Gastrocnemius medialis (tissue), 4 donors: ENCODE results near the gene ALDH1A3. TPM values are rescaled to one million over a fixed set of nuclear protein-coding genes. Genes with fewer than 3 reads are reported as not detected.

Experiments used
- ATAC-seq, 2 donors: fragments of 150-250 bp; one replicate each; pipeline ENCODE4 v1.9.1; 2016
- DNase-seq, 2 donors: peaks; one replicate each; pipeline ENCODE4 v3.0.0-alpha.2; 2019
- H3K27ac ChIP-seq, 4 donors: fragments of 200-600 bp; sonication (generic); 1 replicate in 1 of 4; 2 replicates in 3 of 4; pipeline ENCODE4 v1.5.1; 2016 to 2018; ENCODE audit warnings: mild to moderate bottlenecking in 2 of 4, moderate library complexity in 1 of 4
- H3K27me3 ChIP-seq, 3 donors: fragments of 200-600 bp; sonication (generic) in 2 of 3; 1 replicate in 1 of 3; 2 replicates in 2 of 3; pipeline versions ENCODE4 v1.5.1 to v1.6.0; 2016 to 2019; ENCODE audit warnings: mild to moderate bottlenecking in 1 of 3, moderate library complexity in 1 of 3
- H3K36me3 ChIP-seq, 2 donors: fragments of 200-600 bp; sonication (generic) in 1 of 2; one replicate each; pipeline ENCODE4 v1.5.1; 2017 to 2018
- H3K4me1 ChIP-seq, 2 donors: fragments of 200-600 bp; sonication (generic) in 1 of 2; one replicate each; pipeline ENCODE4 v1.5.1; 2016 to 2017; ENCODE audit warnings: mild to moderate bottlenecking in 2 of 2
- H3K4me3 ChIP-seq, 4 donors: fragments of 200-600 bp; sonication (generic) in 3 of 4; 1 replicate in 1 of 4; 2 replicates in 3 of 4; pipeline ENCODE4 v1.5.1; 2016 to 2019; ENCODE audit warnings: mild to moderate bottlenecking in 2 of 4
- H3K9me3 ChIP-seq, 3 donors: fragments of 200-600 bp; sonication (generic) in 2 of 3; 1 replicate in 1 of 3; 2 replicates in 2 of 3; pipeline ENCODE4 v1.5.1; 2016 to 2019
- CTCF ChIP-seq, 5 experiments: fragments of 450-650 bp in 3 of 5; fragments of 200-600 bp in 2 of 5; sonication (generic) in 2 of 5; IDR thresholded peaks in 4 of 5; conservative IDR thresholded peaks in 1 of 5; 1 replicate in 4 of 5; 2 replicates in 1 of 5; pipeline ENCODE4 v1.5.1; 2016 to 2019; ENCODE audit warnings: antibody characterized with exemption in 5 of 5, mild to moderate bottlenecking in 3 of 5, moderate library complexity in 3 of 5
- POLR2A ChIP-seq, 2 donors: fragments of 450-650 bp; IDR thresholded peaks; one replicate each; pipeline ENCODE4 v1.6.1; 2017; ENCODE audit warnings: antibody characterized with exemption in 2 of 2, mild to moderate bottlenecking in 2 of 2, moderate library complexity in 2 of 2
- in situ Hi-C, 4 donors: fragments of 200-750 bp; cut with MboI; loops; one replicate each; pipeline versions ENCODE4 v1.15.0 to v1.8.0; 2017; ENCODE audit warnings: low sequenced_read_pairs in 4 of 4
- intact Hi-C: fragments of 100-400 bp; cut with DNase I; formaldehyde crosslinking; loops from one replicate; pipeline ENCODE4 v1.15.1; 2023; ENCODE audit warnings: low total_unique reads
- total RNA-seq, 4 donors: library from RNA; depleted of rRNA; stranded (reverse); fragments of >200 nt; gene quantifications; one replicate each; pipeline versions ENCODE4 v1.1.0 to v1.2.3, GENCODE V29; 2016

ALDH1A3 gene
- total RNA-seq, 4 donors from 2014 or later: 5.8 to 33.9 (median 15.1) TPM

GRCh38 chr15:100862162-100862561 lies 17.5 kb upstream of the ALDH1A3 start:
- DNase-seq: no peak
- intact Hi-C loops (loop anchor here (10.0 kb wide), 1 partner anchor 143 kb away; no protein-coding TSS in a partner anchor), in situ Hi-C loops (loop anchor here in 2 of 4 donors (5.0 to 10.0 kb wide), 2 partner anchors 217 to 235 kb away; no protein-coding TSS in a partner anchor)
- Histone ChIP-seq H3K36me3 (no peaks in the 10 kb centered on the region), H3K4me1 (no peaks in the 10 kb centered on the region), H3K27ac (peak overlapping the region in 1 of 4 donors; percentile 16), H3K27me3 (peaks cover 7 to 18% (median 14%) of the 10 kb centered on the region in 3 donors), H3K4me3 (no peak overlapping the region), H3K9me3 (no peaks in the 10 kb centered on the region)
- ATAC-seq: no peak
- no peak for TF ChIP-seq POLR2A (IDR thresholded peaks at IDR 0.05)
- TF ChIP-seq CTCF (IDR thresholded peaks at IDR 0.05 in 4 of 5, conservative IDR thresholded peaks at IDR 0.05 in 1 of 5): no peak

- Histone ChIP-seq H3K27ac (peak overlapping the region in 2 of 4 donors; percentile 11 to 33), H3K4me3 (no peak overlapping the region), H3K9me3 (no peaks in the 10 kb centered on the region), H3K36me3 (no peaks in the 10 kb centered on the region), H3K27me3 (peaks cover 7 to 18% (median 14%) of the 10 kb centered on the region in 3 donors), H3K4me1 (no peaks in the 10 kb centered on the region)
- in situ Hi-C loops (loop anchor here in 2 of 4 donors (5.0 to 10.0 kb wide), 2 partner anchors 218 to 236 kb away; no protein-coding TSS in a partner anchor), intact Hi-C loops (loop anchor here (10.0 kb wide), 1 partner anchor 142 kb away; no protein-coding TSS in a partner anchor)
- DNase-seq (no peak), ATAC-seq (no peak)
- TF ChIP-seq POLR2A (IDR thresholded peaks at IDR 0.05): no peak
- TF ChIP-seq CTCF (IDR thresholded peaks at IDR 0.05 in 4 of 5, conservative IDR thresholded peaks at IDR 0.05 in 1 of 5): no peak
These were observed 16.4 kb upstream of the ALDH1A3 start for GRCh38 chr15:100863075-100863795.

- ATAC-seq (peak; percentile 56 to 60), DNase-seq (peak; percentile 19 to 69)
- intact Hi-C loops: loop anchor here (10.0 kb wide), 1 partner anchor 141 kb away; no protein-coding TSS in a partner anchor
- in situ Hi-C loops: loop anchor here in 2 of 4 donors (5.0 to 10.0 kb wide), 2 partner anchors 219 to 237 kb away; no protein-coding TSS in a partner anchor
- peaks cover 7 to 18% (median 14%) of the 10 kb centered on the region in 3 donors for H3K27me3 ChIP-seq
- H3K4me1 ChIP-seq: no peaks in the 10 kb centered on the region
- peak overlapping the region in 2 of 4 donors; percentile 11 to 33 for H3K27ac ChIP-seq
- no peaks in the 10 kb centered on the region for H3K9me3 ChIP-seq
- TF ChIP-seq CTCF (IDR thresholded peaks at IDR 0.05 in 4 of 5, conservative IDR thresholded peaks at IDR 0.05 in 1 of 5) (no peak), POLR2A (IDR thresholded peaks at IDR 0.05) (no peak)
- H3K4me3 ChIP-seq: no peak overlapping the region
- H3K36me3 ChIP-seq: no peaks in the 10 kb centered on the region
These were observed 15.8 kb upstream of the ALDH1A3 start for GRCh38 chr15:100863796-100864267.

GRCh38 chr15:100866386-100867330 lies 13.0 kb upstream of the ALDH1A3 start:
- Histone ChIP-seq H3K27me3 (peaks cover 1 to 8% (median 3%) of the 10 kb centered on the region in 3 donors), H3K9me3 (no peaks in the 10 kb centered on the region), H3K4me1 (no peaks in the 10 kb centered on the region), H3K27ac (no peak overlapping the region), H3K36me3 (no peaks in the 10 kb centered on the region), H3K4me3 (no peak overlapping the region)
- intact Hi-C loops: loop anchor here (10.0 kb wide), 1 partner anchor 138 kb away; no protein-coding TSS in a partner anchor
- TF ChIP-seq CTCF (IDR thresholded peaks at IDR 0.05 in 4 of 5, conservative IDR thresholded peaks at IDR 0.05 in 1 of 5) (no peak), POLR2A (IDR thresholded peaks at IDR 0.05) (no peak)
- in situ Hi-C loops: loop anchor here in 1 of 4 donors (10.0 kb wide), 1 partner anchor 222 kb away; no protein-coding TSS in a partner anchor
- no peak for ATAC-seq
- no peak for DNase-seq
